Ectodermal cell (in vitro differentiated cells): ENCODE data around the gene LY9.

Source experiments
- H3K27ac ChIP-seq: 2 replicates; pipeline ENCODE4 v1.7.0; 2013; ENCODE audit warnings: mild to moderate bottlenecking, low read depth, low read length; ENCODE audit not compliant: insufficient read depth, poor library complexity, severe bottlenecking
- H3K27me3 ChIP-seq: 2 replicates; pipeline ENCODE4 v1.7.0; 2013; ENCODE audit warnings: mild to moderate bottlenecking, low read length; ENCODE audit not compliant: insufficient read depth, control insufficient read depth, poor library complexity, severe bottlenecking
- H3K36me3 ChIP-seq: one replicate; pipeline ENCODE4 v1.7.0; 2013; ENCODE audit warnings: low read length; ENCODE audit not compliant: control insufficient read depth, insufficient read depth
- H3K4me1 ChIP-seq: one replicate; pipeline ENCODE4 v1.7.0; 2013; ENCODE audit warnings: low read length; ENCODE audit not compliant: control insufficient read depth, insufficient read depth
- H3K4me3 ChIP-seq: 2 replicates; pipeline ENCODE4 v1.7.0; 2013; ENCODE audit warnings: low read depth, low read length, control low read depth; ENCODE audit not compliant: insufficient read depth
- H3K9me3 ChIP-seq: 2 replicates; pipeline ENCODE4 v1.7.0; 2013; ENCODE audit warnings: mild to moderate bottlenecking, low read length, moderate library complexity; ENCODE audit not compliant: control insufficient read depth
- WGBS, 2 experiments: methylation state at CpG; one replicate each; pipeline ENCODE4 v1.1.7; 2013; ENCODE audit warnings: missing lambda C conversion rate in 2 of 2; 5-methylcytosine and 5-hydroxymethylcytosine counted together

The LY9 gene

DNA sequence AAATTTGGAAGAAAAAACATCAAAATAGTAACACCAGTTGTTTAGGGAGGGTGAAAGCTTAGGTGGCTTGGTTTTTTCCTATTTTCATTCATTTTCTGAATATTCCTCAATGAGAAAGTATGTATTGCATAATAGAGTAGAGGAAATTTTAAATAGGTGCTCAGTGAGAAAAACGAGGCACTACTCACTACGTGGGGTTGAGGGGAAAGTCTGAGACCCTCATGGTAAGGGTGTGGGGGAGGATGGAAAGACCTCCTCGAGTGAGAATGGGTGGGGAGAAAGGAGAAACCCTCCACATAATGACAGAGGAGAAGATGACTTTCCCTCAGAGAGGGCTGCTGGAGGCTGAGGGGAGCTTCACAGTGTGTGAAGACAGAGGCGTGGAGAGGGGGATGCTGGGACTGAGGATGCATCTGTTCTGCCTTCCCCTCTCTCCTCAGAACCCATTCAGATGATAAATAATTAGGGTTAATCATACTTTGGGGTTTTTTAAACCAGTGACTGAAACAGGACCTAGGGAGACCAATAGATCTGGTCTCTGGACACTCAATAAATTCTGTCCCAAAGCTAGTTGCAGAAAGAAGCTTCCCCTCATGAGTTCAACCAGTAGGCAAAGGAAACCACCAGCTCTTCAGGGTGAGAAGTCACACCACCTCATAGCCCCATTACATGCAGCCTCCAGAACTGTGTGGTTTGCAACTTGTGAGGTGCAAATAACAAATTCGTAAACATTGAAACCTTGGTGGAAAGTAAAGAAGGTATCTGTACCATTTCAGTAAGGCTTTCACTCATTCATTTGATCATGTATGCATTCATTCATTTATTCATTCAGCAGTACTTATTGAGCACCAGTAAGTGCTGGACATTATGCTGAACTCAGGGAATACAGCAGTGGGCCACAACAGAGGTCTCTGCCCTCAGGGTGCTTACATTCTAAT is 39.8 kb upstream of the LY9 start:
- H3K4me3 ChIP-seq: no peak overlapping the region
- no peak overlapping the region for H3K27ac ChIP-seq
- no peaks in the 10 kb centered on the region for H3K4me1 ChIP-seq
- no peaks in the 10 kb centered on the region for H3K9me3 ChIP-seq
- H3K36me3 ChIP-seq: no peaks in the 10 kb centered on the region
- H3K27me3 ChIP-seq: no peaks in the 10 kb centered on the region
- WGBS, 2 experiments: 80 to 87% methylated on average over 4 to 5 of the region's 5 CpGs

GRCh38 chr1:160756849-160757201 is 39.1 kb upstream of the LY9 start:
- Histone ChIP-seq H3K27me3 (no peaks in the 10 kb centered on the region), H3K27ac (no peak overlapping the region), H3K36me3 (no peaks in the 10 kb centered on the region), H3K4me3 (no peak overlapping the region), H3K9me3 (no peaks in the 10 kb centered on the region), H3K4me1 (no peaks in the 10 kb centered on the region)
- 93 to 94% methylated on average over 2 of the region's 2 CpGs for WGBS, 2 experiments

- H3K4me3 ChIP-seq: no peak overlapping the region
- H3K27ac ChIP-seq: no peak overlapping the region
- no peaks in the 10 kb centered on the region for H3K36me3 ChIP-seq
- WGBS, 2 experiments: 96 to 99% methylated on average over 2 of the region's 2 CpGs
- H3K9me3 ChIP-seq: no peaks in the 10 kb centered on the region
- no peaks in the 10 kb centered on the region for H3K27me3 ChIP-seq
- H3K4me1 ChIP-seq: no peaks in the 10 kb centered on the region
Measured at GRCh38 chr1:160758521-160758920, 37.5 kb upstream of the LY9 start.

DNA sequence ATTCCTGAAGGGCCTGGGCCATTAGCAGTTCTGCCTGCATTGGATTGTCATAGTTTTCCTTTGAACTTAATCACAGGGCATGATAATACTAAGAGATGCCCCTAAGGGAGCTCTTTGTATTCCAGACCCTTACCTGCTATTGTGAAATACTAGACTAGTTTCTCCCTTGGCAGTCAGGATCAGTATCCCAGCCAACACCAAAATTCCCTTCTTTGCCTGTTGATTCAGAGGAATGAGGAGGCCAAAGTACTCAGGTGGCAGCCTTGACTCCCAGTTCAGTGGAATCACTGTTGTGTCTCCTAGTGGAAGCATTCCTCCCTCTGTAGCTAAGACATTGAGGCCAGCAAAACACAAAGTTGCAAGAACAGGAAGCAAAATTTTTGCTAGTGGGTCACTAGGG is 36.2 kb upstream of the LY9 start:
- Histone ChIP-seq H3K36me3 (no peaks in the 10 kb centered on the region), H3K4me1 (no peaks in the 10 kb centered on the region), H3K27ac (no peak overlapping the region), H3K4me3 (no peak overlapping the region), H3K9me3 (no peaks in the 10 kb centered on the region), H3K27me3 (no peaks in the 10 kb centered on the region)

- Histone ChIP-seq H3K9me3 (no peaks in the 10 kb centered on the region), H3K4me1 (no peaks in the 10 kb centered on the region), H3K27me3 (no peaks in the 10 kb centered on the region), H3K4me3 (no peak overlapping the region), H3K27ac (no peak overlapping the region), H3K36me3 (no peaks in the 10 kb centered on the region)
- 96 to 97% methylated on average over 4 of the region's 4 CpGs for WGBS, 2 experiments
Measured at GRCh38 chr1:160761046-160761445, 34.9 kb upstream of the LY9 start.

DNA sequence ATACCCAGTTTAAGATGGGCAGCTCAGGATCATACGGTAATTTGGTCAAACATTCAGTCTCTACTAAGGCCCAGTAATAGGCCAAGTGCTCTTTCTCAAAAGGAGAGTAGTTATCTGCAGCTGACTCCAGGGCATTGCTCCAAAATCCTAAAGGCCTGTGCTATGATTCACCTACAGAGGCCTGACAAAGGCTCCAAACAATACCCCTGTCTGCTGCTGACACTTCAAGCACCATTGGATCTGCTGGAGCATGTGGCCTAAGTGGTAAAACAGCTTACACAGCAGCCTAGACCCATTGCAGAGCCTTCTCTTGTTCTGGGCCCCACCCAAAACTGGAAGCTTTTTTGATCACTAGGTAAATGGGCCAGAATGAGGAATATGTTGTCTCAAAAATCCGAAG is 34.1 kb upstream of the LY9 start:
- H3K27me3 ChIP-seq: no peaks in the 10 kb centered on the region
- H3K4me3 ChIP-seq: no peak overlapping the region
- no peaks in the 10 kb centered on the region for H3K4me1 ChIP-seq
- no peaks in the 10 kb centered on the region for H3K36me3 ChIP-seq
- H3K27ac ChIP-seq: no peak overlapping the region
- 97% methylated on average over 2 of the region's 2 CpGs for WGBS, 2 experiments
- H3K9me3 ChIP-seq: no peaks in the 10 kb centered on the region

GRCh38 chr1:160763993-160764392 is 32.0 kb upstream of the LY9 start:
- Histone ChIP-seq H3K4me1 (peaks cover 4% of the 10 kb centered on the region), H3K4me3 (no peak overlapping the region), H3K9me3 (no peaks in the 10 kb centered on the region), H3K27ac (no peak overlapping the region), H3K27me3 (no peaks in the 10 kb centered on the region), H3K36me3 (no peaks in the 10 kb centered on the region)
- 95 to 96% methylated on average over 3 of the region's 3 CpGs for WGBS, 2 experiments

DNA sequence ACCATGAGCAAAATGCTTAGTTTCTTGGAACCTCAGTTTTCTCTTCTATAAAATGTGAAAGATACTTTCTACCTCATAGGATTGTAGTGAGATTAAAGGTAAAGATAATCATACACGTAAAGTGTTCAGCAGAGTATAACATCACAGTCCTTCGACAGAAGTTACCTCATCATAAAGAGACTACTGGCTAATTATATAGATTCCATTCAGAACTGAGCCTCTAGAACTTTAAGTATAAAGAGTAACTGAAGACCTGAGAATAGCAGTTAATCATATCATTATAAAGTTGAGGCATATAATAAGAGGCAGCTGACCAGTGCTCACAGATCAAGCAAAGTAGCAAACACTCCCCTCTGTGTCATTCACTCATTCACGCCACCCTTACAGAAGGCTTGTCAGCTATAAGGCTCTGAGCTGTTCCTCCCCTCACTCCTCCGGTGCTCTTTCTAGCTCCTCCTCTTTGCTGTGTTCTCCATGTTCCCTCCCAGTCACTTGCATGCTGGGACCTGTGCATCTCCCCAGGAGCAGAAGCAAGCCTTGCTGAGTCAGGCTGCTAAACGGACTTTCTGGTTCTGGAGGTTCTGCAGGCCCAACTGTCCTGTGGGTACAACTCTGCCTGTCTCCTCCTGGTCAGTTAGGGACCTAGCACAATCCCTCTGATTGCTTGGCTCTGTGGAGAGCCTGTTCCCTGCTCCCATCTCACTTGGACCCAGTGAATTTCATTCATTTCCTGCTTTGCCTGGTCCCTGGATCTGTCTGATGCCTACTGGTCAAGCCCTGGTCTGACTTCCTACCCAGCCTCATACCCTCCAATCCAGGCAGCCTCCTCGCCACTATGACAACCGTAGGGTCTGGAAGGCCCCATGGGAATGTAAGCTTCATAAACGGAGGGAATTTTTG is 28.3 kb upstream of the LY9 start:
- Histone ChIP-seq H3K4me1 (peaks cover 4% of the 10 kb centered on the region), H3K27ac (no peak overlapping the region), H3K27me3 (no peaks in the 10 kb centered on the region), H3K4me3 (no peak overlapping the region), H3K9me3 (no peaks in the 10 kb centered on the region), H3K36me3 (no peaks in the 10 kb centered on the region)
- WGBS, 2 experiments: 65 to 80% methylated on average over 6 to 7 of the region's 8 CpGs

- no peaks in the 10 kb centered on the region for H3K9me3 ChIP-seq
- H3K4me3 ChIP-seq: no peak overlapping the region
- peaks cover 4% of the 10 kb centered on the region for H3K4me1 ChIP-seq
- no peaks in the 10 kb centered on the region for H3K27me3 ChIP-seq
- H3K36me3 ChIP-seq: no peaks in the 10 kb centered on the region
- no peak overlapping the region for H3K27ac ChIP-seq
Measured at GRCh38 chr1:160768295-160768657, 27.7 kb upstream of the LY9 start.

DNA sequence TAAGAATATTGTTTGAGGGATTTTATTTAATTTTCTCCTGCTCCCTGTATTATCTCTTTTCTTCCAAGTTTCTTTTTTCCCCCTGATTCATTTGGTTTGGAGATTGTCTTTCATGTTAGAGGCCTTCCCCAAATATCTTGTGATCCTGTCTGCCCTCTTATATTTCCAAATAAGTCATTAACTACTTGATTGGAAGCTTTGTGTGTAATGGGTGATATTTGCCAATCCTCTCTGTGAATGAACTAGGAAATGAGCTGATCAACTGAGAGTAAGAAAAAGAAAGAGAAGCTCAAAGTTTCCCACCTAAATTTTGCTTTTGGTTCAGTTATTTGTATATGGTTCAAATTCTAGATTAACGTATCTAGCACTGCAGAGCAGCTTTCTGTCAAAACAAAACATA is 23.6 kb upstream of the LY9 start:
- 80% methylated on average over 1 of the region's 1 CpG for WGBS, 2 experiments

More for the DNA sequence above, 23.6 kb upstream of the LY9 start:
- no peak overlapping the region for H3K27ac ChIP-seq
- H3K27me3 ChIP-seq: no peaks in the 10 kb centered on the region
- peaks cover 4% of the 10 kb centered on the region for H3K4me1 ChIP-seq
- H3K36me3 ChIP-seq: no peaks in the 10 kb centered on the region
- H3K9me3 ChIP-seq: no peaks in the 10 kb centered on the region
- H3K4me3 ChIP-seq: no peak overlapping the region
